Coronary artery (tissue), 2 donors: Measurements from ENCODE around the gene TSPYL6.

Source experiments
- DNase-seq: peaks from one replicate; pipeline ENCODE4 v3.0.0-alpha.2; 2017; ENCODE audit warnings: low spot score
- H3K27ac ChIP-seq, 2 donors: fragments of 200-600 bp; sonication (generic); one replicate each; pipeline ENCODE4 v1.5.1; 2016 to 2019
- H3K4me3 ChIP-seq: fragments of 200-600 bp; sonication (generic); 2 replicates; pipeline ENCODE4 v1.5.1; 2016; ENCODE audit warnings: mild to moderate bottlenecking, moderate library complexity
- TF ChIP-seq, protein P1 (sequence below): fragments of 200-600 bp; sonication (generic); IDR thresholded peaks from one replicate; pipeline ENCODE4 v1.5.1; 2019; ENCODE audit warnings: antibody characterized with exemption

Gene TSPYL6

DNA sequence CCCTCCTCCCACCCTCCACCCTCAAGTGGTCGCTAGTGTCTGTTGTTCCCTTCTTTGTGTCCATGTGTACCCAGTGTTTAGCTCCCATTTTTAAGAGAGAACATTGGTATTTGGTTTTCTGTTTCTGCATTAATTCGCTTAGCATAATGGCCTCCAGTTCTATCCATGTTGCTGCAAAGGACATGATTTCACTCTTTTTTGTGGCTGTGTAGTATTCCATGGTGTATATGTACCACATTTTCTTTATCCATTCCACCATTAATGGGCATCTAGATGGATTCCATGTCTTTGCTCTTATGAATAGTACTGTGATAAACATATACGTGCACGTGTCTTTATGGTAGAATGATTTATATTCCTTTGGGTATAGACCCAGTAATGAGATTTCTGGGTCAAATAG, 42.9 kb downstream of the TSPYL6 start:
- no peak for DNase-seq
- Histone ChIP-seq H3K4me3 (no peak overlapping the region), H3K27ac (no peak overlapping the region)
- TF ChIP-seq, protein P1, sequence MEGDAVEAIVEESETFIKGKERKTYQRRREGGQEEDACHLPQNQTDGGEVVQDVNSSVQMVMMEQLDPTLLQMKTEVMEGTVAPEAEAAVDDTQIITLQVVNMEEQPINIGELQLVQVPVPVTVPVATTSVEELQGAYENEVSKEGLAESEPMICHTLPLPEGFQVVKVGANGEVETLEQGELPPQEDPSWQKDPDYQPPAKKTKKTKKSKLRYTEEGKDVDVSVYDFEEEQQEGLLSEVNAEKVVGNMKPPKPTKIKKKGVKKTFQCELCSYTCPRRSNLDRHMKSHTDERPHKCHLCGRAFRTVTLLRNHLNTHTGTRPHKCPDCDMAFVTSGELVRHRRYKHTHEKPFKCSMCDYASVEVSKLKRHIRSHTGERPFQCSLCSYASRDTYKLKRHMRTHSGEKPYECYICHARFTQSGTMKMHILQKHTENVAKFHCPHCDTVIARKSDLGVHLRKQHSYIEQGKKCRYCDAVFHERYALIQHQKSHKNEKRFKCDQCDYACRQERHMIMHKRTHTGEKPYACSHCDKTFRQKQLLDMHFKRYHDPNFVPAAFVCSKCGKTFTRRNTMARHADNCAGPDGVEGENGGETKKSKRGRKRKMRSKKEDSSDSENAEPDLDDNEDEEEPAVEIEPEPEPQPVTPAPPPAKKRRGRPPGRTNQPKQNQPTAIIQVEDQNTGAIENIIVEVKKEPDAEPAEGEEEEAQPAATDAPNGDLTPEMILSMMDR = no peak

DNA sequence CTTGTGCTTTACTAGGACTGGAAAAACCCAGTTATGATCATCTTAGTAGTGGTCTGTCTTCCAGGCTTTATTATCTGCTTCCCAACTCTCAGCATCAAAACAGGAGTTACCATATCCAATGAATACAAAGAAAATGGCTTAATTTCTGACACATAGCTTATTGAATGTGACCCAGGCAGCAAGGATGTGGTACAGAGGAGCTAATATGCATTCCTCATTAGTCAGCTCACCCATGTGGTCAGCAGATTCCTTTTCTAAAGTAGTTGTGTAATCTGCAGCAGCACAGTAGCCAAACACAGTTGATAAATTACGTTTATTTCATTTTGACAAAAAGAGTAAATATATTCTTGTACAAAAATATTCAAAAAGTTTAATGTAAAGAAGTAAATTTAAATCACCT, 43.6 kb downstream of the TSPYL6 start:
- TF ChIP-seq, protein P1 = no peak
- Histone ChIP-seq H3K4me3 (no peak overlapping the region), H3K27ac (peak overlapping the region in 1 of 2 donors; percentile 6)
- DNase-seq = no peak

DNA sequence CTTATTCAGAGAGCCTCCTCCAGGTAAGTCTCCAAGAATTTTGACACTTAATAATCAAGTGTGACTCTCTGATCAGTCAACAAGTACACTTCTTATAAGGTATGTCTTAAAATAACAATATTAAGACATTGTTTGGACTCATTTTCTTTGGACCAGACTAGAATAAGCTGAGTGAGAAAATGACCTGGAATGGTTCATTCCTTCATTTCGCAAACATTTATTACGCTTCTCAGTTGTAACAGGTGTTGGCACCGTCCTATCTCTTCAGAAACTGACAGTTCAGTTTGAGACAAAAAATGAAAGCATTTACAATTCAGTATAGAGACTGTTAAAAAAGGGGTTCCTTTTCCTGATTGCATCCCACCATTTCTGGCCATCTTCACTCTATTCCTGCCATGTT, 46.6 kb downstream of the TSPYL6 start:
- Histone ChIP-seq H3K4me3 (no peak overlapping the region), H3K27ac (peak overlapping the region; percentile 10 to 11)
- no peak for DNase-seq
- TF ChIP-seq, protein P1 = no peak

DNA sequence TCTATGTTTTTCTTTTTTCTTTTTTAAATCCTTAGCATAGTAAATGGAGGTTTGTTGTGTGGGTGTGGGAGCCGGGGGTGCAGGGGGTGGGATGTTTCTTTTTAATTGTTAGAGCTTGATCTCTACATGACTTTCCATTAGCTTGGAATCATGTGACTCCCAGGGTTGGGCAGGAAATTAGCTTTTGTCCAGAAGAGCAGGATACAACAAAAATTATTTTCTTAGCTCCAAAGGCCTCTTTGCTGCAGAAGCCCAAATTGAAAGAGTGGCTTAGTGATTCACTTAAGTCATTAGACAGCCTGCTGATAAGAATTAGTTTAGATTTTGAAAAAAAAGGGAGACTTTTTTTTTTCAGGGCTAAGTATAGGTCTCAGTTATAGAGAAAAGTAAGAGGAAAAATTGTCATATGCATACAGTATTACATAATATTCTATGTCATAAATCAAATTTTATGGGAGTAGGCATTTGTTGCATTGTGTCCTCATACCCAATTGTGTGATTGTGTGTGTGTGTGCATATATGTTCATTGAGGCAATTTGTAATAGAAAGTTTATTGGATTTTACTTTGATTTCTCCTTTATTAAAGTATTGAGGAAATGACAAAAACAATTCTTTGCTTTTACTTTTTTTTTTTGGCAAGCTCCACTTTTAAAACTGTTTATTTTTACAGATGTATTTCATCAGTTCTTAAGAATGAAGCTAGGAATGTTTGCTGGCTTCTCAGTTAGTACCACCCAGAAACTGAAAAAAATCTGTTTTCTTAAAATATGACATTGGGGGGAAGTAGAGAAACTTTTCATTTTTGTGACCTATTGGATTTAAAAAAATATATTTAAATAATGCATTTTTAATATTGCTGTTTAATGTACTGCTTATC, 47.4 kb downstream of the TSPYL6 start:
- TF ChIP-seq, protein P1 = no peak
- Histone ChIP-seq H3K27ac (peak overlapping the region; percentile 10 to 42), H3K4me3 (no peak overlapping the region)
- no peak for DNase-seq

DNA sequence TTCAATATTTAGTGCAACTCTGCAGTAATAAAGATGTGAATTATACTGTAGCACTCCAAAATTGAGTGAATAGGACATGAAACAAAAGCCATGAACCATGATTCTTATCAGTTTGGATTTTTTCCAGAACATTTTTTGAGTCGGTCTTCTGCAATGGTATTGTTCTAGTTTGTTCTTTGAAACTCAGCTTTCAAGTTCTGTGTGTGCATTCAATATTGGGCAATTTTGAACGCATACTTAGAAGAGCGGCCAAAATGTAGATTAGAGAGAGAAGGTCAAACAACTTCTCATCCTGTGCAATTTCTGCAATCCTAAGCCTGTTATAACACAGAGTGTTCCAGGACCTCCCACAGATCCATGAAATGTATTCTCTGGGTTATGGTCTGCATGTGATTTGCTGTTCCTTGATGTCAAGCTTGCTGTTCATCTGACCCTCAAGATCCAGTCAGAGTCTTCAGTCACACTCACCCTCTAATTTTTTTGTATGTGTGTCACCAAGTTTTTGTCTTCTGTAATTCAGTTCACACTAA, 48.3 kb downstream of the TSPYL6 start:
- Histone ChIP-seq H3K4me3 (no peak overlapping the region), H3K27ac (peak overlapping the region in 1 of 2 donors; percentile 31)
- TF ChIP-seq, protein P1 = no peak
- no peak for DNase-seq

DNA sequence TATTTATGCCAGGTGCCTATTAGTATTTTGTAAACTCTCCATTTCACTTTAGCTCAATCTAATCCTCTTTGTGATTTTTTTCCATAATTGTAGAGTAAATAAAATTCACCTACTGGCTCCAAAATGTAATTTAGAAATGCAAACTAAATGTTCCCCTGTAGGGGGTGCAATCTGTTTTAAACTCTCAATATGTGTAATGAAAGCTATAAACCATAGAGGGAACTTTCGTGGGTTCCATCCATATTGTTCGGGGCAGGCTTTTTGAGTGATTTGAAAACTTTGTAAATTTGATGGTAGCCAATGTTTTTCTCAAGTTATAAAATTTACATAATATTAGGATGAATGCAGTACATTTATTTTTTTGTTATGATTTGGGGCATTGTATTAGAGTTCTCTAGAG, 49.4 kb downstream of the TSPYL6 start:
- Histone ChIP-seq H3K27ac (no peak overlapping the region), H3K4me3 (no peak overlapping the region)
- TF ChIP-seq, protein P1 = peak; percentile 64
- no peak for DNase-seq

DNA sequence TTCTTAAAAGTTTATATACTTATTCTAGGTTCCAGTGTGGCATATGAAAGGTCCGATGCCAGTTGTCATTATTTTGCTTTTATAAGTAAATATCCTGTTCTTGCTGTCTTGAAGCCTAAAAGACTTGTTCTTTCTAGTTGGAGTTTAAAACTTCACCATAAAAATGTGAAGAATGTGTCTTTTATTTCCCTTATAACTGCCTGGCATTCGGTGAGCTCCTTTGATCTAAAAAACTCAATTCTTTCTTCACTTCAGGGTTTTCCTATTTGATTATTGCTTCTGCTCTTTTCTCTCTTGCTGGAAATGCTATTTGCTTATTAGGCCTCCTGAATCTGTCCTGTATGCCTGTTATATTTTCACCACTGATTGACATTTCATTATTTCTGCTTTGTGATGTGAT, 51.6 kb downstream of the TSPYL6 start:
- no peak overlapping the region for H3K27ac ChIP-seq
- TF ChIP-seq, protein P1 = no peak
- DNase-seq = no peak
- H3K4me3 ChIP-seq = no peak overlapping the region
